Measurements from ENCODE around the gene EIF3A.
"Not testable (repeated sequence)": the region's sequence is repeated elsewhere in the genome, so short reads cannot be mapped to it uniquely, and the experiment has no call there.

EIF3A gene, protein sequence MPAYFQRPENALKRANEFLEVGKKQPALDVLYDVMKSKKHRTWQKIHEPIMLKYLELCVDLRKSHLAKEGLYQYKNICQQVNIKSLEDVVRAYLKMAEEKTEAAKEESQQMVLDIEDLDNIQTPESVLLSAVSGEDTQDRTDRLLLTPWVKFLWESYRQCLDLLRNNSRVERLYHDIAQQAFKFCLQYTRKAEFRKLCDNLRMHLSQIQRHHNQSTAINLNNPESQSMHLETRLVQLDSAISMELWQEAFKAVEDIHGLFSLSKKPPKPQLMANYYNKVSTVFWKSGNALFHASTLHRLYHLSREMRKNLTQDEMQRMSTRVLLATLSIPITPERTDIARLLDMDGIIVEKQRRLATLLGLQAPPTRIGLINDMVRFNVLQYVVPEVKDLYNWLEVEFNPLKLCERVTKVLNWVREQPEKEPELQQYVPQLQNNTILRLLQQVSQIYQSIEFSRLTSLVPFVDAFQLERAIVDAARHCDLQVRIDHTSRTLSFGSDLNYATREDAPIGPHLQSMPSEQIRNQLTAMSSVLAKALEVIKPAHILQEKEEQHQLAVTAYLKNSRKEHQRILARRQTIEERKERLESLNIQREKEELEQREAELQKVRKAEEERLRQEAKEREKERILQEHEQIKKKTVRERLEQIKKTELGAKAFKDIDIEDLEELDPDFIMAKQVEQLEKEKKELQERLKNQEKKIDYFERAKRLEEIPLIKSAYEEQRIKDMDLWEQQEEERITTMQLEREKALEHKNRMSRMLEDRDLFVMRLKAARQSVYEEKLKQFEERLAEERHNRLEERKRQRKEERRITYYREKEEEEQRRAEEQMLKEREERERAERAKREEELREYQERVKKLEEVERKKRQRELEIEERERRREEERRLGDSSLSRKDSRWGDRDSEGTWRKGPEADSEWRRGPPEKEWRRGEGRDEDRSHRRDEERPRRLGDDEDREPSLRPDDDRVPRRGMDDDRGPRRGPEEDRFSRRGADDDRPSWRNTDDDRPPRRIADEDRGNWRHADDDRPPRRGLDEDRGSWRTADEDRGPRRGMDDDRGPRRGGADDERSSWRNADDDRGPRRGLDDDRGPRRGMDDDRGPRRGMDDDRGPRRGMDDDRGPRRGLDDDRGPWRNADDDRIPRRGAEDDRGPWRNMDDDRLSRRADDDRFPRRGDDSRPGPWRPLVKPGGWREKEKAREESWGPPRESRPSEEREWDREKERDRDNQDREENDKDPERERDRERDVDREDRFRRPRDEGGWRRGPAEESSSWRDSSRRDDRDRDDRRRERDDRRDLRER (N-terminal part only)

DNA sequence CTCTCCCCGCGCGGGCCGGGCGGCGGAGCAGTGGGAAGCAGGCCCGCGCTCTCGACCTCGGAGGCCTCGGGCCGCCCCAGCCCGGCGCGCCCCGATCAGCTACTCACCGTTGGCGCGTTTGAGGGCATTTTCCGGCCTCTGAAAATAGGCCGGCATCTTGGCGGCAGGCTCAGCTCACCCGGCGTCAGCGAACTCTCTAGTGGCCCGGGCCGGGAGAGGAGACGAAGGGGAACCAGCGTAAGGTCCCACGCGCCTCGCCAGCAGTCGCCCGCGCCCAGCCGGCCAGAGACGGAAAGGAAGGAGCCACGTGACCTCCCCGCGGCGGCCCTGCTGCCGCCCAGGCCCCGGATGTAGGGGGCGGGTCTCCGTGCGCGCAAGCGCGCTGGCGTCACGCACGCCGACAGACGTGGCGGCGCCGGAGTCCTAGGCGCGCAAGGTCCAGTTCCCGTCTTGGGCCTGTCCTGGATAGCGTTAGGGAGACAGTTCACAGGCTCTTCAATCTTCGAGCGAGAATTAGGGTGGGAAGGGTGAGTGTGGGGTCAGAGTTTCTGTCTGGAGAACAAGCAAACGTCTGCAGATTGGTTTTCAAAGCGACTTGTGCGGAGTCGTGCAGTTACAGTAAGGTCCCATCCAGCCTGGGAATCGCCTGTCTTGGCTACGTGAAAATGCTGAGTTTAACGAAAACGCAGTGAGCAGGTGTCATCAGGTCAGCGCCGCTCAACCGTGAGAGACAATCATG, at the start of gene EIF3A:
EIF3A (minus strand) TSS at position 297 of the 739 bp plus-strand sequence; CDS start at position 156, 141 bp downstream.
- DNase-seq (ENCODE audit: low spot score) = peak; percentile 96

DNA sequence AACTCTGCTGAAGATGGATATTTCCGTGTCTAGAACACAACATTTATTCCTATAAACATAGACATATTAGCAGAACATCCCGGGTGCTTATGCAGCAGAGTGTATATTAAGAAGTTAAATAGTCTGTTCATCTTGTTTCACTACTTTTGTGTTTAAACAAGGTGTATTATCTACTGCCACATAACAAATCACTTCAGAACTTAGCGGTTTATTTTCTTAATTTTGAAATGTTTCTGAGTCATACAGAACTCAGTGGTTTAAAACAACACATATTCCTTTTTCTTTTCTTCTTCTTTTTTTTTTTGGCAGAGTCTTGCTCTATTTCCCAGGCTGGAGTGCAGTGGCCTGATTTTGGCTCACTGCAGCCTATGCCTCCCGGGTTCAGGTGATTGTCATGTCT, 49.1 kb upstream of the EIF3A start:
- no peak for DNase-seq (ENCODE audit: low spot score)

DNA sequence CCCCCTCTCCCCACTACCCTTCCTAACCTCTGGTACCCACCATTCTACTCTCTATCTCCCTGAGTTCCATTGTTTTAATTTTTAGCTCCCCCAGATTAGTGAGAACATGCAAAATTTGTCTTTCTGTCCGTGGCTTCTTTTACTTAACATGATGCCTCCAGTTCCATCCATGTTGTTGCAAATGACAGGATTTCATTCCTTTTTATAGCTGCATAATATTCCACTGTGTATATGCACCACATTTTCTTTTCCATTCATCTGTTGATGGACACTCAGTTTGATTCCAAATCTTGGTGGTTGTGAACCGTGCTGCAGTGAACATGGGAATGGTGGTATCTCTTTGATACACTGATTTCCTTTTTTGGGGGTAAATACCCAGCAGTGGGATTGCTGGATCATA, 45.3 kb upstream of the EIF3A start:
- no peak for DNase-seq (ENCODE audit: low spot score)

DNA sequence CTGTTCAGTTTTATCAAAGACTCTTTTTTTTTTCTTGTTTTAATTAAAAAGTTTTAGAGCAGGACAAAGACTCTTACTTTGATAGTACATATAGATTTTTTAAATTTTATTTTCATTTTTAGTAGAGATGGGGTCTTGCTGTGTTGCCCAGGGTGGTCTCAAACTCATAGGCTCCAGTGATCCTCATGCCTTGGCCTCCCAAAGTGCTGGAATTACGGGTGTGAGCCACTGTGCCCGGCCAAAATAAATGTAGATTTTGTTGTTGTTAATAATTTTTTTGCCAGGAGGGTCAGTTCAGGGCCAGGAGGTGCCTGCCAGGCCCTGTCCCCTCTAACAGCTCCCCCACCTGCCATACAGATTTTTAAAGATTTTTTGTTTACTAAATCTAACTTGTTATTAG, 40.3 kb upstream of the EIF3A start:
- DNase-seq (ENCODE audit: low spot score) = no peak

DNA sequence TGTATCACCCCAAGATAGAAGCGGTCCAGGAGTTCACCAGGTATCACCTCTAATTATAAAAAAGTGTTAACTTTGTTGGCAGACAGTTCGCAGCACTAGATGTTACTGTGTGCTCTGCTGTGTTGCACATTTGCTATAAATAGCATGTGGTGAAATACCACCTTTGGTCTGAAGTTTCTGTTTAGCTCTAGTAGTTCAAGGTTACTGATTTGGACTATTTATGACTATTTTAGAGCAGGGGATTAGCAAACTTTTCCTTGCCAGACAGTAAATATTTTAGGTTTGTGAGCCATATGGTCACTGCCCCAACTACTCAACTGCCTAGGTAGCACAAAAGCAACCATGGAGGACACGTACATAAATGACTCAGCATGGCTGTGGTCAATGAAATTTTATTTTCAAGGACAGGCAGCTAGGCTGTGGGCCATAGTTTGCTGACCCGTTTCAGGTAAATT, 39.8 kb upstream of the EIF3A start:
- DNase-seq (ENCODE audit: low spot score) = no peak

DNA sequence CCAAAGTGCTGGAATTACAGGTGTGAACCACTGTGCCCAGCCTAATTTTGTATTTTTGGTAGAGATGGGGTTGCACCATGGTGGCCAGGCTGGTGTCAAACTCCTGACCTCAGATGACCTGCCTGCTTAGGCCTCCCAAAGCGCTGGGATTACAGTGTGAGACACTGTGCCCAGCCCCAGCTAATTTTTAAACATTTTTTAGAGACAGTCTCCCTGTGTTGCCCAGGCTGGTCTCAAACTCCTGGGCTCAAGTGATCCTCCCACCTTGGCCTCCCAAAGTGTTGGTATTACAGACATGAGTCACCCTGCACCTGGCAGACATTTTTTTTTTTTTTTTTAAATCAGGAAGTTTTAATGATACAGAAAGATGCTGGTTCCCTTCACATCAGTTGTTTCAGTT, 38.8 kb upstream of the EIF3A start:
- DNase-seq (ENCODE audit: low spot score) = no peak

DNA sequence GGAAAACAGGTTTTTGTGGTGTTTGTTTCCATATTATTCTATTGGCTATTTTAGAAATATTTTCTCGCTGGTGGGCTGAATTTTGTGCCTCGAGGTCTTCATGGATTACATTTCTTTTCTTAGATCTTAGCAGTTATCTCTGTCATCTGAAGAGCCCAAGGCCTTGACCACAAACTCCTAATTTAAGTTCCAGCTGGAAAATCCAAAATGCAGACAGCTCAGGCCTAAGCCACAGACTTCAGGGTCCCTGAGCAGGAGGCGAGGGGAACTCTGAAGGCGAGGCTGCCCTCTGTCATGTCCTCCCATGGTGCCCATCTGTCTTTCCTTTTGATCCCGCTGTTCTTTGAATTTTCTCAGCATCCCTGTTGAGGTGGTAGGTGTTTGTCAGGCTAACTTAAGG, 37.6 kb upstream of the EIF3A start:
- no peak for DNase-seq (ENCODE audit: low spot score)

DNA sequence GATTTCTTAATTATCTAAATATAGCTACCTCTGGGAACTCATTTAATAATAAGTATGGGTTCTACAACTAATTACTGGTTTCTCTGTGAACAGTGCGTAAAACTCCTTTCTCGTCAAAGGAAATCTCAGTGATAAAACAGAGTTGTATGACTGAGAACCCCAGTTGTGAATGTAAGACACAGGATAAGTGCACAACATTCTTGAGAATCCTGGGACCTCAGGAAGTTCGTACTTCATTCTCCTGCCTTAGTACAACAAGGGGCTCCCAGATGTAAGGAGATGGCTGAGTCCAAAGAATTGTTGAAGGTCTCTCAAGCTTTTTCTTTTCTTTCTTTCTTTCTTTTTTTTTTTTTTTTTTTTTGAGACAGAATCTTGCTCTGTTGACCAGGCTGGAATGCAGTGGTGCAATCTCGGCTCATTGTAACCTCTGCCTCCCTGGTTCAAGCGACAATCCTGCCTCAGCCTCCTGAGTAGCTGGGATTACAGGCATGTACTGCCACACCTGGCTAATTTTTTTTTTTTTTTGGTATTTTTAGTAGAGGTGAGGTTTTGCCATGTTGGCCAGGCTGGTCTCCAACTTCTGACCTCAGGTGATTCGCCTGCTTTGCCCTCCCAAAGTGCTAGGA, 35.8 kb upstream of the EIF3A start:
- DNase-seq (ENCODE audit: low spot score) = no peak

DNA sequence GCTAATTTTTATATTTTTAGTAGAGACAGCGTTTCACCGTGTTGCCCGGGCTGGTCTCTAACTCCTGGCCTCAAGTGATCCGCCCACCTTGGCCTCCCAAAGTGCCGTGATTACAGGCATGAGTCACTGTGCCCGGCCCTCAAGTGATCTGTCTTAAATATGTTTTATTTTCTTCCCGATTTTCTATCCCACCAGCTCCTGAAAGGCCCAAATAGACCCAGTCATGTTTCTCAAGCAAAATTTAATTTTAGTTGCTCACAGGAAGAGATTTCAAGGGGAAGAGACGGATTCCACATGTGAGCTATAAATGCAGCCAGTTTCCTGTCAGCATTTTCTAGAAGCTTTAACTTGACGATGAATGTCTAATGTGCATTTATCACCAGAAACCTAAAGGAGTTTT, 35.3 kb upstream of the EIF3A start:
- no peak for DNase-seq (ENCODE audit: low spot score)

DNA sequence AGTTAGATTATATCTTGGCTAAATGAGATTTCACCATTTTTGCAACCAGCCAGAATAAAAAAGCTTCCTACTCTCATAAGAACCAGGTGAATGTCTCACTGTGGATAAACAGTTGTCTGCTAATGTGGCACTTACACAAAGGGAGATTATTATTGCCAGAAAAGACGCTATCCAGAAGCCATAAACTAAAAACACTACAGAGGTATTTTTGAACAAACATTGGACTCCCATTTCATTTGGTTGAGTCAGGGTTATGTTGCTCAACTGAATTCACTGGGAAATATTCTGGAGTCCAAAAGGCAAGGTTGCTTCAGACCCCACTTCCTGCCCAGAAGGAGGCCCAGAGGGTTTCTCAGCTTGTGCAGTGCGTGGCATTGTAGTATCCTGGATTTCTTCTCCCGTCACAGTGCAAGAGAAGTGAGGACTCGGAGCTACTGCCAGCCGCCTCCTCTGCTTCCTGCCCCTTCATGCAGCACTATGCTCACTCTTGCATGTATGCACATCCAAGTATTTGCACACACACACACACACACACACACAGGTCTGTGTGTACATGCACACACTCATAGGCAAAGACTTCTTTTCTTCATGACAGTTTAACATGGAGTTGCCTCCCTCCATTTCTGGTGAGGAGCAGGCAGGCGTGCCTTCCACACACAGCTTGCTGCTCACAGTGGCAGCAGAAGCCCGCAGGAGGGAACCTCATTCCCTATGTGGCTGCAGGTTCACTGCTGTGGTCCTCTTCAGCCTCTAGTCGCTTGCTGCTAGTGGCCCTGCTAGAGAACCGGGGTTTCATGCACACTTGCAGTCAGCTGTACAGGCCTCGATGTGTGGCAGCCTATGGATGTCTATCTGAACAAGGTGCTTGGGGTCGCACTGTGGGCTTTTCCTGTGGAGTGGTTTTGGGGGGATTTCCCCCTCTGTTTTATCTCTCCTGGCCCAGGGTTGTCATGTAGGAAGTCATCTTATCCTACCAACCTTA, 33.4 kb upstream of the EIF3A start:
- DNase-seq (ENCODE audit: low spot score) = no peak

DNA sequence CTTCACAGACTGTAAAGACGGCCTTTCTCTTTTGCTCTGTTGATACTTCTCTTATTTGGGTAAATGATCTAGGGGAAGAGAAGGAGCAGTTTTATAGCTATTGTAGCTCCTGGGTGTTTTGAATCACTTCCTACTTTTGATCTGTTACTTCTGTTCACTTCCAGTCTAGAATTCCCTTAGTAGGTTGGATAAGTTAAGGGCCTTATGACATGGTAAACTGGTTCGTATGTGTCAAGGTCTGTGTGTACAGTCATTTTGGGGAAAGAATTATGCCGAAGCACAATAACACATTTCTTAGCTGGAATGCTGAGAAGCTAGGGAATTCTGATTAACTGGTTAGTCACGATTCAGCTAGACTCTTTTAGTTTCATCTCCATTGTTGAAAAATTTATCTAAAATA, 31.4 kb upstream of the EIF3A start:
- no peak for DNase-seq (ENCODE audit: low spot score)

DNA sequence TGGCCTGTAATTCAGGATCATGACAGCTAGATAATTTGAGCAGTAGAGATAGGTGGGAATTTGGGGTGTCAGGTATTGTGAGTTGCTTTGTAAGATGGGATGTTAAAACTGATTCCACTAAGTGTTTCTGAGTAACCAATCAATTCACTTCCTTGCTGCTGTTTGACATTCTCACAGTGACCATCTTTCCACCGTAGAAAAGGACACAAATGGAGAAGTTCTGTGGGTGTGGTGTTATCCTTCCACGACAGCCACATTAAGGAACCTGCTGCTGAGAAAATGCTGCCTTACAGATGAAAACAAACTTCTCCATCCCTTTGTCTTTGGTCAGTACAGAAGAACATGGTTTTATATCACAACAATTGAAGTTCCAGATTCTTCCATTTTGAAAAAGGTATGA, 27.2 kb upstream of the EIF3A start:
- not testable (repeated sequence) for DNase-seq (ENCODE audit: low spot score)

DNA sequence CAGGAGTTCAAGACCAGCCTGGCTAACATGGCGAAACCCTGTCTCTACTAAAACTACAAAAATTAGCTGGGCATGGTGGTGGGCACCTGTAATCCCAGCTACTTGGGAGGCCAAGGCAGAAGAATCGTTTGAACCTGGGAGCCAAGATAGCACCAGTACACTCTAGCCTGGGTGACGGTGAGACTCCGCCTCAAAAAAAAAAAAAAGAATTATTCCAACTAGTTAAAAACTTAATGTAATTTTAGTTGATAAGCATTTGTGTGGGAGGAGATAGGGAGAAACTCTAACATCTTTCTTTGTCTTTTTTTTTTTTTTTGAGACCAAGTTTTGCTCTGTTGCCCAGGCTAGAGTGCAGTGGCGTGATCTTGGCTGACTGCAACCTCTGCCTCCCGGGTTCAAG, 26.5 kb upstream of the EIF3A start:
- not testable (repeated sequence) for DNase-seq (ENCODE audit: low spot score)

DNA sequence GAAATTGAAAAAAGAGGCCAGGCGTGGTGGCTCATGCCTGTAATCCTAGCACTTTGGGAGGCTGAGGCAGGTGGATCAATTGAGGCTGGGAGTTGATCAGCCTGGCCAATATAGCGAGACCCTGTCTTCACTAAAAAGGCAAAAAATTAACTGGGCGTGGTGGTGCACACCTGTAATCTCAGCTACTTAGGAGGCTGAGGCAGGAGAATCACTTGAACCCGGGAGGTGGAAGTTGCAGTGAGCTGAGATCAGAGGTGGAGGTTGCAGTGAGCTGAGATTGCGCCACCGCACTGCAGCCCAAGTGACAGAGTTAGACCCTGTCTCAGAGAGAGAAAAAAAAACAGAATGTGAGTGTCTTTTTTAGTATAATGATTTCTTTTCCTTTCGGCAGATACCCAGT, 25.3 kb upstream of the EIF3A start:
- DNase-seq (ENCODE audit: low spot score) = not testable (repeated sequence)

DNA sequence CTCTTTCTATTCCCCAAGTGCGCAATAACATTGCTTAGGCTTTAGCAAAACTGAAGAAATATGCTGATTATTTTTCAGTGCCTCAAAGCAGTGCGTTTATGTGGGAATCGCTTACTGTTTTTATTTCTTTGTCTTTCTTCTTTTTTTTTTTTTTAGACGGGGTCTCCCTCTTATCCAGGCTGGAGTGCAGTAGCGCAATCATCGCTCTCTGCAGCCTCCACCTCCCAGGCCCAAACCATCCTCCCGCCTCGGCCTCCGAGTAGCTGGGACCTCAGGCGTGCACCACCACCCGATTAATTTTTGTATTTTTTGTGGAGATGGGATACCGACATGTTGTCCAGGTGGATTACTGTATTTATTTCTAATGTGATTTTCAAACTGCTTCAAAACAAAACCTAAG, 24.5 kb upstream of the EIF3A start:
- no peak for DNase-seq (ENCODE audit: low spot score)

DNA sequence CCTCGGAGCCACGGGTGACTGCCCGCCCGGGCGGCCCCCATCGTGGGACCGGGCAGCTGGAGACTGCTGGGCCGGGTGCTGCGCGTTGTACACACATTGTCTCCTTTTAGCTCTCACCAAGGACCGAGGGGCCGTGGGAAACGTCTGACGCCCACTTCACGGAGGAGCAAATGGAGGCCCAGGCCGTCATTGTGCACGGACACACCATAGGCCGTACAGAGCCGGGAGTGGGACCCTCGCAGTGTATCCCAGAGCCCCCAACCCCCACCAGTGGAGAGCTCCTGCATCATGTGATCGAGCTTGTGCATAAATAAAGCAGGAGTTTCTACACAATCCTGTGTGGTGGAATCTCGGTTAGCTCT, 24.0 kb upstream of the EIF3A start:
- no peak for DNase-seq (ENCODE audit: low spot score)

DNA sequence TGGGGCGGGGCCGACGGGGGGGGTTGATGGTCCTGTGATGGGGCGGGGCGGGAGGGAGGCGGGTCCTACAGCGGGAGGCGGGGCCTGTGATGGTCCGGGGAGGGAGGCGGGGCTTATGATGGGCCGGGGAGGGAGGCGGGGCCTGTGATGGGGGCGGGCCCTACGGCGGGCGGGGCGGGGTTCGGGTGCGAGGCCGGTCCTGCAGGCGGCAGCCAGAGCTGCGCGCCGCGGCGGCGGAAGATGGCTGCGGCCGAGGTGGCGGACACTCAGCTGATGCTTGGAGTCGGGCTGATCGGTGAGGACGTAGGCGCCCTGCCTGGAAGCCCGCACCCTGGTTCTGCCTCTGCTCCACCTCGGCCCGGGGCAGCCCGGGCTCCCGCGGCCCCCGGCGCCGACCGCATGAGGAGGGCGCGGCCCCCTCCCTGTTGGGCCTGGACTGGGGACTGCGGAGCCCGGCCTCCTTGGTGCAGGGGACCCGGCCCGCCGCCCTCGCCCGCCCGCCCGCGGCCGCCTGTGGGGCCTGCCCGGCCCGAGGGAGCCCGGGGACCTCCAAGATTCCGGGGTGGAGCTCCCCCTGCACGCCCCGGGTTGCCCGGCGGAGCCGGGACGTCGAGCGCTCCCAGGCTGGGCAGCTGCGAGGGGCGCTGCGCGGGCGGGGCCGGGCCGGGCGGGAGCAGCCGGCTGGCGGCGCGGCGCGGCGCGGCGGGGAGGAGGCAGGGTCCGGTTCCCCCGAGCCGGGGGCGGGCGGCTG, 23.5 kb upstream of the EIF3A start, which contains the start of gene DENND10:
DENND10 (plus strand) TSS at position 211 of the 751 bp plus-strand sequence; CDS start at position 241, 30 bp downstream.
- DNase-seq (ENCODE audit: low spot score) = peak; percentile 94

DNA sequence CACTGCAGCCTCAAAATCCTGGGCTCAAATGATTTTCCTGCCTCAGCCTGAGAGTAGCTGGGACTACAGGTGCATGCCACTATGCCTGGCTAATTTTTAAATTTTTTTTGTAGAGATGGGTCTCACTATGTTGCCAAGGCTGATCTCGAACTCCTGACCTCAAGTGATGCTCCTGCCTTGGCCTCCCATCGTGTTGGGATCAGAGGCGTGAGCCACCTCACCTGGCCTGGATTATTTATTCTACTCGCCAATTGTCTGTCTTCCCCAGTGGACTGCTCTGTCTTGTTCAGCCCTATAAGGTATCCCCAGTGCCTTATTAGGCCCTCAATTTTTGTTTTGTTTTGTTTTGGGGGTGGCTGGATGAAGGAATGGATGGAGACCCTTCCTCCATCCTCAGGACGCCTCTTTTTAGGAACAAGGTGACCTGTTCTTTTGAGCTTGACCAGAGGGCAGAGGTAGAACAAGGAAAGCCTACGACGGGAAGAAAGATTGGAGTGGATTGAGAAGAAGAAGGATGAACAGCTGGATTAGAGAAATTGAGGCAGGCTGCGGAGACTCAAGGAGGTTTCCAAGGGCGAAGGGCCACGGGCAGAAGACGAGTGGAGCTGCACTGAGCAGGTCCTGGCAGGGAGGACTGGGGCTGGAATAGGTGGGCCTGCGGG, 22.8 kb upstream of the EIF3A start:
- DNase-seq (ENCODE audit: low spot score) = no peak
